ENCODE data around the gene SPR. TPM values are rescaled to one million over a fixed set of nuclear protein-coding genes. Genes with fewer than 3 reads are reported as not detected.
A peak's percentile ranks its signal among the peaks of the same experiment; 100 is the strongest.

The SPR gene
- total and polyA plus RNA-seq, 2 of the 13 experiments (the other 11 are each of a cell fraction or from before 2014, with no cell fraction given) = 34.0 to 96.0 TPM

DNA sequence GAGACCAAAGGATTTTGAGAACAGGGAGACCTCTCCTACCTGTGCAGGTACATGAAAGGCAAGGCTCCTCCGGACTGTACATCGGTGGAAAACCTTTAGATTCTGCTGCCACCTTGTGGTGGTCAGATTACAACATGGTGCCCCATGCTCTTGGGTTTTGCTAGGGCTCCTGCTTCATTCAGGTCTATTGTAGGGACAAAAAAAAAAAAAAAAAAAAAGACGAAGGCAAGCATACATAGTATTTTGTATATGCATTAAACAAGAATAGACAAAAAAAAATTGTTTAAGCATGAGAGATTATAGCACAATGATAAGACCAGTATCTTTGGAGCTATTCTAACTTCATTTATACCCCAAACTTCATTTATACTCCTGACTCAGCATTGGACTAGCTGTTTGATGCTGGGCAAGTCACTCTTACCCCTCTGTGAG, 27.4 kb upstream of the SPR start (continued):
- TF ChIP-seq, protein P1, sequence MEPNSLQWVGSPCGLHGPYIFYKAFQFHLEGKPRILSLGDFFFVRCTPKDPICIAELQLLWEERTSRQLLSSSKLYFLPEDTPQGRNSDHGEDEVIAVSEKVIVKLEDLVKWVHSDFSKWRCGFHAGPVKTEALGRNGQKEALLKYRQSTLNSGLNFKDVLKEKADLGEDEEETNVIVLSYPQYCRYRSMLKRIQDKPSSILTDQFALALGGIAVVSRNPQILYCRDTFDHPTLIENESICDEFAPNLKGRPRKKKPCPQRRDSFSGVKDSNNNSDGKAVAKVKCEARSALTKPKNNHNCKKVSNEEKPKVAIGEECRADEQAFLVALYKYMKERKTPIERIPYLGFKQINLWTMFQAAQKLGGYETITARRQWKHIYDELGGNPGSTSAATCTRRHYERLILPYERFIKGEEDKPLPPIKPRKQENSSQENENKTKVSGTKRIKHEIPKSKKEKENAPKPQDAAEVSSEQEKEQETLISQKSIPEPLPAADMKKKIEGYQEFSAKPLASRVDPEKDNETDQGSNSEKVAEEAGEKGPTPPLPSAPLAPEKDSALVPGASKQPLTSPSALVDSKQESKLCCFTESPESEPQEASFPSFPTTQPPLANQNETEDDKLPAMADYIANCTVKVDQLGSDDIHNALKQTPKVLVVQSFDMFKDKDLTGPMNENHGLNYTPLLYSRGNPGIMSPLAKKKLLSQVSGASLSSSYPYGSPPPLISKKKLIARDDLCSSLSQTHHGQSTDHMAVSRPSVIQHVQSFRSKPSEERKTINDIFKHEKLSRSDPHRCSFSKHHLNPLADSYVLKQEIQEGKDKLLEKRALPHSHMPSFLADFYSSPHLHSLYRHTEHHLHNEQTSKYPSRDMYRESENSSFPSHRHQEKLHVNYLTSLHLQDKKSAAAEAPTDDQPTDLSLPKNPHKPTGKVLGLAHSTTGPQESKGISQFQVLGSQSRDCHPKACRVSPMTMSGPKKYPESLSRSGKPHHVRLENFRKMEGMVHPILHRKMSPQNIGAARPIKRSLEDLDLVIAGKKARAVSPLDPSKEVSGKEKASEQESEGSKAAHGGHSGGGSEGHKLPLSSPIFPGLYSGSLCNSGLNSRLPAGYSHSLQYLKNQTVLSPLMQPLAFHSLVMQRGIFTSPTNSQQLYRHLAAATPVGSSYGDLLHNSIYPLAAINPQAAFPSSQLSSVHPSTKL (CRISPR knock-in tag; IDR thresholded peaks at IDR 0.05) = peak; percentile 30; the same call in 1 of the 2 replicates
- TF ChIP-seq TEAD3 (CRISPR knock-in tag; optimal IDR thresholded peaks at IDR 0.05; ENCODE audit: borderline replicate concordance) (peak; percentile 69), SMC3 (IDR thresholded peaks at IDR 0.05; ENCODE audit: low read length) (peak; percentile 92), KDM2A (CRISPR knock-in tag; IDR thresholded peaks at IDR 0.05; ENCODE audit: borderline replicate concordance, low read depth) (peak; percentile 43; the same call in 1 of the 2 replicates), FOXA3 (CRISPR knock-in tag; IDR thresholded peaks at IDR 0.05) (0 out of 2 replicates have a peak, but pooled peaks have one; percentile 13), RAD21 (CRISPR knock-in tag; IDR thresholded peaks at IDR 0.05) (peak; percentile 76), ZEB1 (IDR thresholded peaks at IDR 0.05; ENCODE audit: insufficient replicate concordance, low read depth) (peak; percentile 88), JUND (CRISPR knock-in tag; IDR thresholded peaks at IDR 0.05) (no peak), ZNF124 (CRISPR knock-in tag; IDR thresholded peaks at IDR 0.05) (no peak), XRCC5 (optimal IDR thresholded peaks at IDR 0.05; ENCODE audit: low read length) (peak; percentile 70), SIX4 (CRISPR knock-in tag; IDR thresholded peaks at IDR 0.05) (no peak), STAG1 (CRISPR knock-in tag; IDR thresholded peaks at IDR 0.05) (peak; percentile 88), YY1 (IDR thresholded peaks at IDR 0.05; ENCODE audit: insufficient read depth, insufficient replicate concordance, low read depth, low read length) (peak; percentile 43), ZNF670 (CRISPR knock-in tag; IDR thresholded peaks at IDR 0.05; ENCODE audit: borderline replicate concordance) (no peak), RBM39 (IDR thresholded peaks at IDR 0.05; ENCODE audit: low read depth, low read length, poor library complexity, severe bottlenecking) (no peak), HOXA9 (CRISPR knock-in tag; IDR thresholded peaks at IDR 0.05; ENCODE audit: borderline replicate concordance) (no peak), ZZZ3 (CRISPR knock-in tag; IDR thresholded peaks at IDR 0.05; ENCODE audit: borderline replicate concordance) (no peak), SIN3B (IDR thresholded peaks at IDR 0.05; ENCODE audit: low read length) (no peak)
- TF ChIP-seq, protein P2, sequence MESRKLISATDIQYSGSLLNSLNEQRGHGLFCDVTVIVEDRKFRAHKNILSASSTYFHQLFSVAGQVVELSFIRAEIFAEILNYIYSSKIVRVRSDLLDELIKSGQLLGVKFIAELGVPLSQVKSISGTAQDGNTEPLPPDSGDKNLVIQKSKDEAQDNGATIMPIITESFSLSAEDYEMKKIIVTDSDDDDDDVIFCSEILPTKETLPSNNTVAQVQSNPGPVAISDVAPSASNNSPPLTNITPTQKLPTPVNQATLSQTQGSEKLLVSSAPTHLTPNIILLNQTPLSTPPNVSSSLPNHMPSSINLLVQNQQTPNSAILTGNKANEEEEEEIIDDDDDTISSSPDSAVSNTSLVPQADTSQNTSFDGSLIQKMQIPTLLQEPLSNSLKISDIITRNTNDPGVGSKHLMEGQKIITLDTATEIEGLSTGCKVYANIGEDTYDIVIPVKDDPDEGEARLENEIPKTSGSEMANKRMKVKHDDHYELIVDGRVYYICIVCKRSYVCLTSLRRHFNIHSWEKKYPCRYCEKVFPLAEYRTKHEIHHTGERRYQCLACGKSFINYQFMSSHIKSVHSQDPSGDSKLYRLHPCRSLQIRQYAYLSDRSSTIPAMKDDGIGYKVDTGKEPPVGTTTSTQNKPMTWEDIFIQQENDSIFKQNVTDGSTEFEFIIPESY (CRISPR knock-in tag; IDR thresholded peaks at IDR 0.05) = no peak
- TF ChIP-seq, protein P3, sequence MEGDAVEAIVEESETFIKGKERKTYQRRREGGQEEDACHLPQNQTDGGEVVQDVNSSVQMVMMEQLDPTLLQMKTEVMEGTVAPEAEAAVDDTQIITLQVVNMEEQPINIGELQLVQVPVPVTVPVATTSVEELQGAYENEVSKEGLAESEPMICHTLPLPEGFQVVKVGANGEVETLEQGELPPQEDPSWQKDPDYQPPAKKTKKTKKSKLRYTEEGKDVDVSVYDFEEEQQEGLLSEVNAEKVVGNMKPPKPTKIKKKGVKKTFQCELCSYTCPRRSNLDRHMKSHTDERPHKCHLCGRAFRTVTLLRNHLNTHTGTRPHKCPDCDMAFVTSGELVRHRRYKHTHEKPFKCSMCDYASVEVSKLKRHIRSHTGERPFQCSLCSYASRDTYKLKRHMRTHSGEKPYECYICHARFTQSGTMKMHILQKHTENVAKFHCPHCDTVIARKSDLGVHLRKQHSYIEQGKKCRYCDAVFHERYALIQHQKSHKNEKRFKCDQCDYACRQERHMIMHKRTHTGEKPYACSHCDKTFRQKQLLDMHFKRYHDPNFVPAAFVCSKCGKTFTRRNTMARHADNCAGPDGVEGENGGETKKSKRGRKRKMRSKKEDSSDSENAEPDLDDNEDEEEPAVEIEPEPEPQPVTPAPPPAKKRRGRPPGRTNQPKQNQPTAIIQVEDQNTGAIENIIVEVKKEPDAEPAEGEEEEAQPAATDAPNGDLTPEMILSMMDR (CRISPR knock-in tag; IDR thresholded peaks at IDR 0.05) = peak; percentile 90
- TF ChIP-seq, protein P4, sequence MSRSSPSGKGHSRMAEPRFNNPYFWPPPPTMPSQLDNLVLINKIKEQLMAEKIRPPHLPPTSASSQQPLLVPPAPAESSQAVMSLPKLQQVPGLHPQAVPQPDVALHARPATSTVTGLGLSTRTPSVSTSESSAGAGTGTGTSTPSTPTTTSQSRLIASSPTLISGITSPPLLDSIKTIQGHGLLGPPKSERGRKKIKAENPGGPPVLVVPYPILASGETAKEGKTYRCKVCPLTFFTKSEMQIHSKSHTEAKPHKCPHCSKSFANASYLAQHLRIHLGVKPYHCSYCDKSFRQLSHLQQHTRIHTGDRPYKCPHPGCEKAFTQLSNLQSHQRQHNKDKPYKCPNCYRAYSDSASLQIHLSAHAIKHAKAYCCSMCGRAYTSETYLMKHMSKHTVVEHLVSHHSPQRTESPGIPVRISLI (CRISPR knock-in tag; IDR thresholded peaks at IDR 0.05; ENCODE audit: borderline replicate concordance) = peak; percentile 46; the same call in 1 of the 2 replicates
